ENCODE data around the gene HINT2.

HINT2 gene

DNA sequence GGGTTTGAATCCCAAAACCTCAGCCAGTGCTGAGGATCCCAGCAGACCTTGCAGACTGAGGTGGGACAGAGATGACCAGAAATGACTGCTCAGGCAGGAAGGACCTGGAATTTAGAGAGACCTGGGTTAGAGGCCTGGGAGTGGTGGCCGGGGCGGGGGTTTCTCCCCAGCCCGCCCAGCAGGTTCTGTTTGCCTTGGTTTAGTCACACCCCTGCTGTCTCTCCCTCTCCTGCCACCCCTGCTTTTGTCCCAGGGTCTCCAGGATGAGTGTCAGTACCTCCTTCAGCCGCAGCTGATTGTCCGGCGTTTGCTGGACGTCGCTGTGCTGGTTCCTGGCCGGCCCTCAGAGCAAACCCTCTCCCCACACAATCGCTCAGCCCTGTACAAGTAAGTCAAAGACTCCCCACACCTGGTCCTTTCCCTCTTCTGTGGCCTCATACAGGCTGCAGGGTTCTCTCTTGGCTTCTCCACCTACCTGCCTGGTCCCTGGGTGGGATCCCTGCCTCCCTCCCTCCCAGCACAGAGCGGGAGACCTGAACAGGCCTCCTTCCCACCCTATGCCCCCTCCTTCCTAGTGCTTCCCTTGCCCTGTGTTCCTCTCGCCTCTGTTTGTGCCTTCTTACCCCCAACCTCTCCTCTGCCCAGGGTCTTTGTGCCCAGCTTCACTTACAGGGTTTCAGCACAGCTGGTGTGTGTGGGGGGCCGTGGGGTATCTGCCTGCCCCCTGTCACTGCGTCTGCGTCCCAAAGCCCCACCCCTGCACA, 26.2 kb upstream of the HINT2 start:
- no peak for ATAC-seq

GRCh38 chr9:35839926-35840325, 25.1 kb upstream of the HINT2 start:
- no peak for ATAC-seq

DNA sequence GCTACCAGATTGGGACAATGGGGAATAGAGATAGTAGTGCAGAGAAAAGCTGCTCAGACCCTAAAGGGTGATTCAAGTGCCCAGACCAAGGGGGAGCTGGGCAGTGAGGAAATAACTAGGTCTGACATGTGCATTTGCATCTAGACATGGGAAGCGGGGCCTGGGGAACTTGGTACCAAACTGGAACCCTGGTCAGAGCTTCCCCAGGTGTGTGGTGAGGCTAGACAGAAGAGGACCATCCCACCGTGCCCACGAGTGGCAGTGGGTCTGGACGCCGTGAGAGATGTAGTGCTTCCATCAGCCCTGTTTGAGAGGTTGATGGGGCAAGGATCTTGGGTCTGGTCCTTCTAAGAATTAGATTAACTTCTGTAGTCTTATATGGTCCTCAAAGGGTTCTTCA, 21.8 kb upstream of the HINT2 start:
- no peak for ATAC-seq

GRCh38 chr9:35835766-35836165, 20.9 kb upstream of the HINT2 start:
- no peak for ATAC-seq

GRCh38 chr9:35835216-35835632, 20.4 kb upstream of the HINT2 start:
- no peak for ATAC-seq

- ATAC-seq, result no peak
Measured at GRCh38 chr9:35834260-35835215, 19.7 kb upstream of the HINT2 start.

DNA sequence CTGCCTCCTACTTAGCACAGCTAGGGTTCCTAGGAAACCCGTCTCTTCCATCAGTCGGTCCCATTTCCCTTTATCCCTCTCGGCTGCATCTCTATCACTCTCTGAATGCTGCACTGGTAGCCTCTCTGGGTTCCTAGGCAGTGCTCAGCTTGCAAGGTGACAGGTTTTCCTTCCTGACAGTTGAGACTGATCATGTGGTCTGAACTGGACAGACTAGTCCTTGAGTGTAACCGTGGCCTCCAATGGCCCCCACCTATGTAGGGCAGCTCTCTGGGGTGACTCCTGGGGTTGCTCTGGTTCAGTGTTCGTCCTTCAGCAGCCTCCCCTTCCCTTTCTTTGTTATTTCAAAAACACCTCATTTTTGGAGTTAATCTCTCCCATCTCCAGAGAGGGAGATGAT, 18.0 kb upstream of the HINT2 start:
- no peak for ATAC-seq

- ATAC-seq, result no peak
Measured at GRCh38 chr9:35831040-35831439, 16.2 kb upstream of the HINT2 start.

- ATAC-seq, result no peak
Measured at GRCh38 chr9:35829764-35830096, 14.9 kb upstream of the HINT2 start.

DNA sequence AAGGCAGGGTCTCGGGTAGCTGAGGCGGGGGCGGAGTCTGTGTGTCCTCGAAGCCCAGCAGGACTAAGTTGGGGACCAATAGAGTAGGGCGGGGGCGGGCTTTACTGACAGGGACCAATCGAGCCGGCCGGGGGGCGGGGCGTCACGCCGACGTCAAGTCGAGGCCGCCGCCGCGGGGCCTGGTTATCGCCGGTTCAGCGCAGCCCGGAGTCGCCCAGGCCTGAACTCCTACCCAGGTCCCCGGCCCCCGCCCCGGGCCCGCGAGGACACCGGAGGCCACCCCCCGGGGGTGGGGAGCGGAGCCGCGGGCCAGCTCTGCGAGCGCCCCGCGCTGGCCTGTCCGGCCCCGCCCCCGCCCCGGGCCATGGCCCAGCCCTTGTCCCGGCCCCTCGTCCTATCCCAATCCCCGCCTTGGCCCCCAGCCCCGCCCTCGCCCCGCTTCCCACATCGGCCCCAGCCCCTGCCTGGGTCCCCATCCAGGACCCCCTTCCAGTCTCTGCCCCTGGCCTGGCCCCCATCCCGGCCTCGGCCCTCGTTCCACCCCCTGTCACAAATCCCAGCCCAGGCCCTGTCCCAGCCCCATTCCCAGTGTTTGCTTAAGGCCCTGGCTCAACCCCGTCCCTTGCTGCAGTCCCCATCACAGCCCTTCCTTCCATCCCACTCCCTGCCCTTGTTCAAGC, 14.4 kb upstream of the HINT2 start, which contains the start of gene TMEM8B:
Gene TMEM8B (plus strand): TSS at position 145 of the 680 bp plus-strand sequence. CDS start 220 bp downstream, at position 365.
- ATAC-seq, result peak; percentile 94

- ATAC-seq, result peak; percentile 6 to 9
Measured at GRCh38 chr9:35828716-35829083, 13.9 kb upstream of the HINT2 start, which contains the start of gene FAM221B. Gene FAM221B, minus strand, starts transcription at chr9:35828732. Its CDS starts 2,571 bp downstream, at chr9:35826161.

- ATAC-seq, result no peak
Measured at GRCh38 chr9:35827486-35827885, 12.6 kb upstream of the HINT2 start.

DNA sequence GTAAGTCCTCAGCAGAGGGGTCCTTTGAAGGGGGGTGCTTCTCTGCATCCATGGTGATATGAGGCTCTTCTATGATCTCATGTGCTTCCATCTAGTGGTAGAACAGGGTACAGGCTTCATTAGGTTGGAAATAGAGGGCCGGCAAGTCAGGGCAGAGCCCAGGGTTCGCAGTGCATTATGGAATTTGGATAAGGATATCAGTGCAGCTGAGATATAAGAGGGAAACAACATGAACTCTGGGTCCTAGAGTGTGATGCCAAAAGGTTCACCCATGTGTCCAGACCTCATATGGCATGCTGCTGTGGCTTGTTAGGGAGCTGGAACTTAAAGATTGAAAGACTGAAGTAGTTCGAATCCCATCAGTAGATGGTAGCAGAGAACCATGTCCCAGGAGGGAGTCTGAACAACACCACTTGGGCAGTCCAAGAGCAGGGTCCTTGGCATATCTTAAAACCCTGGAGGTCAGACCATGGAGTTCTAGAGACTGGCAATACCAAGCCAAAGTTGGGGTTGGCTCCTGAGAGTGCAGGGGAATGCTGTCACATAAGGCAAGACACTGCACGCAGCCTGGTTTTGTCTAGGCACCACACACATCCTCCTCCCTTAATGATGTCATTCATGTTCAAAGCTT, 11.3 kb upstream of the HINT2 start:
- peak; percentile 31 to 41 for ATAC-seq

GRCh38 chr9:35822926-35823325, 8.1 kb upstream of the HINT2 start:
- no peak for ATAC-seq

DNA sequence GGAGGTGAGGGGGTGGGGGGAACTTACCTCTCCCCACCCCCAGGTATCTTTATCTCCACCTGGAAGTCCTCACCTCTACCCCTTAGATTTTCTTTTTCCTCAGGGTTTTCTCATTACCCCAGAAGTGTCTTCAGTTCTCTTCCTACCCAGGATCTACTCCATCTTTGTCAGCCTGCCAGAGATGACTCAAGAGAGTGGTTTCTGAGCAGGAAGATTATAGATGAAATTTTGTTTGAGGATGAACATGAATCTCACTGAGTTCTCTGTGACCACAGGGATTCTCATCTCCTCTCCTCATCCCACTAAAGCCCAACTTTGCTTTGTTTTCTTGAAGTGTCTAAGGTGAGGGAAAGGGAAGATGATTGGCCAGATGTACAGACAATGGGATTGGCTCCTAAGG, 5.2 kb upstream of the HINT2 start:
- no peak for ATAC-seq

DNA sequence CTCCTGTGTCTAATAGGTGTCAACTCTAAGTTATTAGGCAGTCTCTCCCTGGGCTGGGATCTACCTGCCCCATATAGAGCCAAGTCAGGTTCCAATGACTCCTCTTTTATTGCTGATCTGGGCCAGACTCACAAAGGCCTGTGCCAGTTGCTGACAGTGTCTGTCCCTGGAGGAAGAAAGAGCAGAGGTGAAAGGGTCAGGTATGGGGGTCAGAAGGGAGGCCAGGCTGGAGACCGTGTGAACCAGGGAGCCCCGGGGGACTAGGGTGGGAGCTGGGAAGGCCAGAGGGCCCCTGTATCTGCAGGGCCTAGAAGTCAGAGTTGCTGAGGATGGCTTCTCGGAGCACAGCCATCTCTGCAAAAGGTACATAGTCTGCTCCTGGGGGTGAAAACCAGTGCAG, 3.5 kb upstream of the HINT2 start:
- no peak for ATAC-seq

GRCh38 chr9:35816708-35817107, 1.9 kb upstream of the HINT2 start:
- no peak for ATAC-seq

GRCh38 chr9:35814106-35814840, 569 bp downstream of the HINT2 start:
- peak in 1 of 2 donors; percentile 1 for ATAC-seq

DNA sequence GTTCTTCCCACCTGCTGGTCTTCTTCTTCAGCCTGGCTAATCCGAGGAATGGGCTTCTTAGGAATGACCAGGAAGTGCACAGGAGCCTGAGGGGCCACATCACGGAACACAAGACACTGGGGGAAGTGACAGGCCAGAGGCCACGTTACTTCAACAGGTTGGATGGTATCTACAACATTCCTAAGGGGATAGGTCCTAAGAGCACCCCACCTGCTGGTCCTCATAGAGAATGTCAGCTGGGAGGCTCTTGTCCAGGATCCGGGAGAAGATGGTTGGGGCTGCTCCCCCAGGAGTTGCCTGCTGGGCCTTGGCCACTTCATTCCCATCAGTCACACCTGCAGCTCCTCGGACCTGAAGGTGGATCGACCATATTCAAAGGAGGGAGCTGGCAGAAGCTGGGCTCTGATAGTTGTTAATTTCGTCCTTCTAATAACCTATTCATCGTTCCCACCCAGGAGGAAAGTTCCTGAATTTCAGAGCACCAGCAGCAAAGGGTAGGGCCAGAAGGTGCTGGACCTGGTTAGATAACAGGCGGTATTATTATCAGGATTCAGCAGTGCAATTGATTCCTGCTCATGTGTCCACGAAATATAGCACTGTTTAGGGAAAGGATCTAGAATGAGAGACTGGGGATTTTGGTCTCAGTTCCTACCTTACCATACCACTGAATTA, 1.3 kb downstream of the HINT2 start:
- ATAC-seq, result no peak

DNA sequence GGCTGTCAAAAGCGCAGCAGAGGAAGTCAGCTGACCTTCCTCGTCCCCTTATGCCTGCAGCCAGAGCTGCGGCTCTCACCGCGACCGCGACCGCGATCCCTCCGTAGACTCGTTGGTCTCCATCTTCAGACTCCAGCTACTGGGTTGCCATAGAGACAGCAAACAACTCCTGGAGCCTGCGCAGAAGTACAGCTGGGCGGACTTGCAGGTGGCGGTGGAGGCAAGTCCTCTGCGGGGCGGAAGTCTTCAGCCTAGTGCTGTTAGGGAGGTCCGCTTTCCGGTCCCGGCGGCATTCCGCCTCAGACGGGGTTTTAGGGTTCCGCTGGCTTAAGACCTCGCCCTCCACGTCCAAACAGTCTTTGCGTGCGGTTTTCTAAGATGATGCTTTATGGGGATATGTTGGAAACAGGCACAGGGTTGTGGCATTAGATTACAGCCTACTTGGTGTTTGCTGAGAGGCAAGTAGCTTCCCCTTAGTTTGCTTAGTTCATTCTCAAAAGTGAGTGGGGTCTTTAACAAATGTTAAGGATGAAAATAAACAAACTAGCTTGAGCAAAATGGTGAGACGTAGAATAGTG, 2.7 kb downstream of the HINT2 start, which contains the start of gene SPAG8:
Gene SPAG8 (minus strand): TSS at position 238 of the 578 bp plus-strand sequence. CDS start 115 bp downstream, at position 123.
- peak; percentile 71 to 75 for ATAC-seq

Measured in activated CD4-positive, CD25-positive, alpha-beta regulatory T cell treated with anti-CD3 and anti-CD28 coated beads, Interleukin-2, amount 50 U/mL, for 24 hours (primary cell).